ENCODE results near the gene VKORC1.

Gene VKORC1

GRCh38 chr16:31083081-31083480, 11.5 kb downstream of the VKORC1 start:
- Histone ChIP-seq H3K4me1 (ENCODE audit: control insufficient read depth in 2 of 2, insufficient read depth in 2 of 2, low read length in 2 of 2) (no peaks in the 10 kb centered on the region), H3K4me3 (ENCODE audit: low read length in 2 of 2) (no peak overlapping the region), H3K9me3 (ENCODE audit: control insufficient read depth in 2 of 2, low read length in 2 of 2) (no peaks in the 10 kb centered on the region), H3K27me3 (ENCODE audit: control insufficient read depth in 2 of 2, insufficient read depth in 2 of 2, low read length in 2 of 2) (no peaks in the 10 kb centered on the region), H3K9ac (ENCODE audit: low read depth in 1 of 2, low read length in 2 of 2) (no peak overlapping the region), H3K27ac (ENCODE audit: low read depth in 2 of 2, low read length in 2 of 2) (no peak overlapping the region), H3K36me3 (ENCODE audit: control insufficient read depth in 2 of 2, insufficient read depth in 2 of 2, low read length in 2 of 2) (peaks cover 33 to 40% of the 10 kb centered on the region in 2 donors)

- no peaks in the 10 kb centered on the region for H3K9me3 ChIP-seq (ENCODE audit: control insufficient read depth in 2 of 2, low read length in 2 of 2)
- H3K4me1 ChIP-seq (ENCODE audit: control insufficient read depth in 2 of 2, insufficient read depth in 2 of 2, low read length in 2 of 2), result no peaks in the 10 kb centered on the region
- H3K9ac ChIP-seq (ENCODE audit: low read depth in 1 of 2, low read length in 2 of 2), result no peak overlapping the region
- no peak overlapping the region for H3K27ac ChIP-seq (ENCODE audit: low read depth in 2 of 2, low read length in 2 of 2)
- H3K27me3 ChIP-seq (ENCODE audit: control insufficient read depth in 2 of 2, insufficient read depth in 2 of 2, low read length in 2 of 2), result no peaks in the 10 kb centered on the region
- peaks cover 37 to 45% of the 10 kb centered on the region in 2 donors for H3K36me3 ChIP-seq (ENCODE audit: control insufficient read depth in 2 of 2, insufficient read depth in 2 of 2, low read length in 2 of 2)
- no peak overlapping the region for H3K4me3 ChIP-seq (ENCODE audit: low read length in 2 of 2)
Measured at GRCh38 chr16:31082368-31083045, 12.1 kb downstream of the VKORC1 start.

GRCh38 chr16:31081428-31082351, 12.9 kb downstream of the VKORC1 start:
- no peaks in the 10 kb centered on the region for H3K4me1 ChIP-seq (ENCODE audit: control insufficient read depth in 2 of 2, insufficient read depth in 2 of 2, low read length in 2 of 2)
- H3K9ac ChIP-seq (ENCODE audit: low read depth in 1 of 2, low read length in 2 of 2), result no peak overlapping the region
- H3K27ac ChIP-seq (ENCODE audit: low read depth in 2 of 2, low read length in 2 of 2), result no peak overlapping the region
- no peaks in the 10 kb centered on the region for H3K9me3 ChIP-seq (ENCODE audit: control insufficient read depth in 2 of 2, low read length in 2 of 2)
- H3K4me3 ChIP-seq (ENCODE audit: low read length in 2 of 2), result no peak overlapping the region
- H3K27me3 ChIP-seq (ENCODE audit: control insufficient read depth in 2 of 2, insufficient read depth in 2 of 2, low read length in 2 of 2), result no peaks in the 10 kb centered on the region
- H3K36me3 ChIP-seq (ENCODE audit: control insufficient read depth in 2 of 2, insufficient read depth in 2 of 2, low read length in 2 of 2), result peaks cover 43 to 54% of the 10 kb centered on the region in 2 donors

- Histone ChIP-seq H3K4me3 (ENCODE audit: low read length in 2 of 2) (no peak overlapping the region), H3K4me1 (ENCODE audit: control insufficient read depth in 2 of 2, insufficient read depth in 2 of 2, low read length in 2 of 2) (no peaks in the 10 kb centered on the region), H3K9ac (ENCODE audit: low read depth in 1 of 2, low read length in 2 of 2) (no peak overlapping the region), H3K36me3 (ENCODE audit: control insufficient read depth in 2 of 2, insufficient read depth in 2 of 2, low read length in 2 of 2) (peaks cover 49 to 60% of the 10 kb centered on the region in 2 donors), H3K27me3 (ENCODE audit: control insufficient read depth in 2 of 2, insufficient read depth in 2 of 2, low read length in 2 of 2) (no peaks in the 10 kb centered on the region), H3K9me3 (ENCODE audit: control insufficient read depth in 2 of 2, low read length in 2 of 2) (no peaks in the 10 kb centered on the region), H3K27ac (ENCODE audit: low read depth in 2 of 2, low read length in 2 of 2) (no peak overlapping the region)
Measured at GRCh38 chr16:31080756-31081419, 13.7 kb downstream of the VKORC1 start.

- Histone ChIP-seq H3K36me3 (ENCODE audit: control insufficient read depth in 2 of 2, insufficient read depth in 2 of 2, low read length in 2 of 2) (peaks cover 49 to 58% of the 10 kb centered on the region in 2 donors), H3K9ac (ENCODE audit: low read depth in 1 of 2, low read length in 2 of 2) (no peak overlapping the region), H3K27me3 (ENCODE audit: control insufficient read depth in 2 of 2, insufficient read depth in 2 of 2, low read length in 2 of 2) (no peaks in the 10 kb centered on the region)
Measured at GRCh38 chr16:31080035-31080629, 14.5 kb downstream of the VKORC1 start.

GRCh38 chr16:31079342-31079944, 15.2 kb downstream of the VKORC1 start:
- Histone ChIP-seq H3K4me1 (ENCODE audit: control insufficient read depth in 2 of 2, insufficient read depth in 2 of 2, low read length in 2 of 2) (peaks cover 7 to 10% of the 10 kb centered on the region in 2 donors), H3K27me3 (ENCODE audit: control insufficient read depth in 2 of 2, insufficient read depth in 2 of 2, low read length in 2 of 2) (no peaks in the 10 kb centered on the region), H3K9ac (ENCODE audit: low read depth in 1 of 2, low read length in 2 of 2) (no peak overlapping the region), H3K36me3 (ENCODE audit: control insufficient read depth in 2 of 2, insufficient read depth in 2 of 2, low read length in 2 of 2) (peaks cover 49 to 58% of the 10 kb centered on the region in 2 donors), H3K27ac (ENCODE audit: low read depth in 2 of 2, low read length in 2 of 2) (no peak overlapping the region), H3K4me3 (ENCODE audit: low read length in 2 of 2) (no peak overlapping the region), H3K9me3 (ENCODE audit: control insufficient read depth in 2 of 2, low read length in 2 of 2) (no peaks in the 10 kb centered on the region)

More at GRCh38 chr16:31080035-31080629, 14.5 kb downstream of the VKORC1 start:
- H3K4me3 ChIP-seq (ENCODE audit: low read length in 2 of 2), result no peak overlapping the region
- no peak overlapping the region for H3K27ac ChIP-seq (ENCODE audit: low read depth in 2 of 2, low read length in 2 of 2)
- H3K4me1 ChIP-seq (ENCODE audit: control insufficient read depth in 2 of 2, insufficient read depth in 2 of 2, low read length in 2 of 2), result peaks cover under 1 to 3% of the 10 kb centered on the region in 2 donors
- H3K9me3 ChIP-seq (ENCODE audit: control insufficient read depth in 2 of 2, low read length in 2 of 2), result no peaks in the 10 kb centered on the region

- Histone ChIP-seq H3K36me3 (ENCODE audit: control insufficient read depth in 2 of 2, insufficient read depth in 2 of 2, low read length in 2 of 2) (peaks cover 49 to 58% of the 10 kb centered on the region in 2 donors), H3K4me3 (ENCODE audit: low read length in 2 of 2) (no peak overlapping the region), H3K27me3 (ENCODE audit: control insufficient read depth in 2 of 2, insufficient read depth in 2 of 2, low read length in 2 of 2) (no peaks in the 10 kb centered on the region), H3K9ac (ENCODE audit: low read depth in 1 of 2, low read length in 2 of 2) (no peak overlapping the region), H3K4me1 (ENCODE audit: control insufficient read depth in 2 of 2, insufficient read depth in 2 of 2, low read length in 2 of 2) (peaks cover 7 to 10% of the 10 kb centered on the region in 2 donors), H3K27ac (ENCODE audit: low read depth in 2 of 2, low read length in 2 of 2) (no peak overlapping the region), H3K9me3 (ENCODE audit: control insufficient read depth in 2 of 2, low read length in 2 of 2) (no peaks in the 10 kb centered on the region)
Measured at GRCh38 chr16:31078597-31079341, 15.8 kb downstream of the VKORC1 start.

- H3K36me3 ChIP-seq (ENCODE audit: control insufficient read depth in 2 of 2, insufficient read depth in 2 of 2, low read length in 2 of 2), result peaks cover 49 to 55% of the 10 kb centered on the region in 2 donors
- H3K27me3 ChIP-seq (ENCODE audit: control insufficient read depth in 2 of 2, insufficient read depth in 2 of 2, low read length in 2 of 2), result no peaks in the 10 kb centered on the region
- no peaks in the 10 kb centered on the region for H3K9me3 ChIP-seq (ENCODE audit: control insufficient read depth in 2 of 2, low read length in 2 of 2)
- H3K4me1 ChIP-seq (ENCODE audit: control insufficient read depth in 2 of 2, insufficient read depth in 2 of 2, low read length in 2 of 2), result peaks cover 9 to 10% of the 10 kb centered on the region in 2 donors
- no peak overlapping the region for H3K4me3 ChIP-seq (ENCODE audit: low read length in 2 of 2)
- no peak overlapping the region for H3K9ac ChIP-seq (ENCODE audit: low read depth in 1 of 2, low read length in 2 of 2)
- no peak overlapping the region for H3K27ac ChIP-seq (ENCODE audit: low read depth in 2 of 2, low read length in 2 of 2)
Measured at GRCh38 chr16:31077592-31078396, 16.8 kb downstream of the VKORC1 start.

All from mucosa of rectum (tissue), 2 donors.